K562 (cell line): ENCODE data around the gene G2E3. TPM values are rescaled to one million over a fixed set of nuclear protein-coding genes. Genes with fewer than 3 reads are reported as not detected.

ENCODE experiments used
- ATF1 ChIP-seq, 2 experiments: fragments of 450-650 bp in 1 of 2; IDR thresholded peaks; 2 replicates each; pipeline ENCODE4 v1.6.1; 2016; ENCODE audit warnings: missing compliant biosample characterization in 1 of 2, missing genetic modification characterization in 1 of 2
- CHAMP1 ChIP-seq: fragments of 450-650 bp; IDR thresholded peaks from 2 replicates; pipeline ENCODE4 v1.6.1; 2016; ENCODE audit warnings: mild to moderate bottlenecking
- JUNB ChIP-seq: fragments of 450-650 bp; formaldehyde crosslinking; conservative IDR thresholded peaks from 2 replicates; pipeline ENCODE4 v1.4.0; 2020; ENCODE audit warnings: mild to moderate bottlenecking
- NR1H2 ChIP-seq: sonication (generic); formaldehyde crosslinking; IDR thresholded peaks from 2 replicates; pipeline ENCODE4 v1.4.0; 2020; ENCODE audit warnings: mild to moderate bottlenecking, missing genetic modification reagents
- POLR2A ChIP-seq: fragments of 450-650 bp; conservative IDR thresholded peaks from 2 replicates; pipeline ENCODE4 v1.6.1; 2016
- RB1 ChIP-seq: fragments of 450-650 bp; IDR thresholded peaks from 2 replicates; pipeline ENCODE4 v1.6.1; 2017; ENCODE audit warnings: low read depth, mild to moderate bottlenecking
- RNF2 ChIP-seq: sonication (generic); IDR thresholded peaks from 2 replicates; pipeline ENCODE4 v1.6.1; 2016
- RREB1 ChIP-seq: fragments of 250-450 bp; sonication (Bioruptor Pico); IDR thresholded peaks from 2 replicates; pipeline ENCODE4 v1.4.0; 2020
- SMARCE1 ChIP-seq: fragments of 450-650 bp; IDR thresholded peaks from 2 replicates; pipeline ENCODE4 v1.7.1; 2016; ENCODE audit warnings: mild to moderate bottlenecking
- TEAD2 ChIP-seq: fragments of 450-650 bp; IDR thresholded peaks from 2 replicates; pipeline ENCODE4 v1.6.1; 2016; ENCODE audit warnings: missing genetic modification characterization, control low read depth, missing compliant biosample characterization
- TGIF2 ChIP-seq: sonication (generic); formaldehyde crosslinking; IDR thresholded peaks from 2 replicates; pipeline ENCODE4 v1.8.1; 2022; ENCODE audit warnings: mild to moderate bottlenecking, missing genetic modification reagents, moderate library complexity
- ZNF12 ChIP-seq: sonication (generic); formaldehyde crosslinking; IDR thresholded peaks from 2 replicates; pipeline ENCODE4 v1.4.0; 2020; ENCODE audit warnings: mild to moderate bottlenecking, missing genetic modification reagents
- ZNF316 ChIP-seq: fragments of 450-650 bp; IDR thresholded peaks from 2 replicates; pipeline ENCODE4 v1.6.1; 2016
- ZNF79 ChIP-seq: fragments of 250-450 bp; sonication (Bioruptor Pico); IDR thresholded peaks from 2 replicates; pipeline ENCODE4 v1.4.0; 2020; ENCODE audit warnings: low read depth, mild to moderate bottlenecking, moderate library complexity
- polyA plus RNA-seq, 8 experiments: library from polyadenylated mRNA; depleted of rRNA in 4 of 8; stranded (reverse) in 5 of 8; unstranded in 3 of 8; fragments of >200 nt; fragmentation: Nextera tagmentation in 2 of 8; fragmentation: Illumina TruSeq in 1 of 8; extraction: Ambion mirVana in 2 of 8; extraction: Trizol in 1 of 8; gene quantifications; 2 replicates each; pipeline versions ENCODE4 v1.2.1 to v1.2.3, GENCODE V29; 2011 to 2014; ENCODE audit warnings: inconsistent platforms in 1 of 8, missing spikeins in 1 of 8
- total RNA-seq, 7 experiments: library from RNA; depleted of rRNA in 6 of 7; stranded (reverse); fragments of >200 nt in 6 of 7; fragmentation: Illumina TruSeq in 2 of 7; extraction: Trizol in 2 of 7; gene quantifications; 2 replicates each; pipeline versions ENCODE4 v1.2.1 to v1.2.3, GENCODE V29; 2011 to 2021; ENCODE audit warnings: low replicate concordance in 1 of 7

The G2E3 gene
- total and polyA plus RNA-seq, 9 of the 15 experiments (the other 6 are each of a cell fraction or from before 2014, with no cell fraction given) = 9.8 to 53.5 (median 24.7) TPM

- no peak for TF ChIP-seq TGIF2 (CRISPR knock-in tag)
- TF ChIP-seq ZNF316 = no peak
- peak; percentile 86; the same call in 1 of the 2 replicates for TF ChIP-seq CHAMP1
- peak; percentile 86 for TF ChIP-seq POLR2A
- no peak for TF ChIP-seq TEAD2 (tag)
- no peak for TF ChIP-seq JUNB
- TF ChIP-seq NR1H2 (CRISPR knock-in tag) = no peak
- no peak for TF ChIP-seq RREB1
- no peak for TF ChIP-seq SMARCE1
- no peak for TF ChIP-seq ATF1 (CRISPR knock-in tag; IDR thresholded peaks at IDR 0.05)
- TF ChIP-seq ATF1 (tag; IDR thresholded peaks at IDR 0.05) = peak; percentile 44
- peak; percentile 78; the same call in 1 of the 2 replicates for TF ChIP-seq RB1
- no peak for TF ChIP-seq ZNF12 (CRISPR knock-in tag)
- TF ChIP-seq ZNF79 (CRISPR knock-in tag) = no peak
- no peak for TF ChIP-seq RNF2
Observed at GRCh38 chr14:30558675-30559555, at the start of gene G2E3 (continued).
